ENCODE results near the gene SIN3A.

GRCh38 chr15:75367006-75367405 is 84.5 kb downstream of the SIN3A start:
- TF ChIP-seq POLR2A (IDR thresholded peaks at IDR 0.05; ENCODE audit: low read length) = no peak
- TF ChIP-seq GATA1 (IDR thresholded peaks at IDR 0.05; ENCODE audit: low read depth, low read length) = no peak

Data from erythroblast (primary cell).